Activated B cell treated with CpG ODN at 0.5 μM for 24 hours (primary cell): Measurements from ENCODE around the gene PFKFB3. TPM values are rescaled to one million over a fixed set of nuclear protein-coding genes. Genes with fewer than 3 reads are reported as not detected.

Experiments
- ATAC-seq: fragments of 200-7000 bp; cut with Tn5 transposase; one replicate; pipeline ENCODE4 v1.10.0; 2021; ENCODE audit warnings: low read depth, mild to moderate bottlenecking, moderate library complexity
- CTCF ChIA-PET: fragments of 350-600 bp; sonication (Branson Sonifier 250); formaldehyde crosslinking; loops from one replicate; lab custom pipeline; 2021; ENCODE audit warnings: antibody characterized with exemption; lab: Charles Lee
- POLR2A ChIA-PET: fragments of 350-600 bp; sonication (Branson Sonifier 250); formaldehyde crosslinking; loops from one replicate; lab custom pipeline; 2021; ENCODE audit warnings: antibody characterized with exemption; lab: Charles Lee
- DNase-seq: peaks from one replicate; pipeline ENCODE4 v3.0.0; 2022
- H3K27ac Mint-ChIP-seq: one replicate; pipeline ENCODE4 v1.8.0; 2020; ENCODE audit warnings: mixed read lengths
- H3K27me3 Mint-ChIP-seq: one replicate; pipeline ENCODE4 v1.8.0; 2021; ENCODE audit warnings: mixed read lengths
- H3K36me3 Mint-ChIP-seq: one replicate; pipeline ENCODE4 v1.8.0; 2021; ENCODE audit warnings: low read depth, mixed read lengths
- H3K4me1 Mint-ChIP-seq: one replicate; pipeline ENCODE4 v1.8.0; 2021; ENCODE audit warnings: mixed read lengths
- H3K4me3 Mint-ChIP-seq: one replicate; pipeline ENCODE4 v1.8.0; 2020; ENCODE audit warnings: mild to moderate bottlenecking, mixed read lengths
- H3K9me3 Mint-ChIP-seq: one replicate; pipeline ENCODE4 v1.8.0; 2020; ENCODE audit warnings: mixed read lengths
- intact Hi-C: fragments of 100-400 bp; cut with micrococcal nuclease; formaldehyde crosslinking; loops from one replicate; pipeline ENCODE4 v1.15.1; 2024
- total RNA-seq: library from RNA; stranded (reverse); gene quantifications from 2 replicates; pipeline ENCODE4 v1.2.3, GENCODE V29; 2022
- TF ChIP-seq, protein P1 (sequence below): fragments of 200-600 bp; IDR thresholded peaks from one replicate; pipeline ENCODE4 v1.8.0; 2022; ENCODE audit warnings: antibody characterized with exemption, mild to moderate bottlenecking

The PFKFB3 gene
- total RNA-seq, 1 donor from 2014 or later, result 105 TPM

DNA sequence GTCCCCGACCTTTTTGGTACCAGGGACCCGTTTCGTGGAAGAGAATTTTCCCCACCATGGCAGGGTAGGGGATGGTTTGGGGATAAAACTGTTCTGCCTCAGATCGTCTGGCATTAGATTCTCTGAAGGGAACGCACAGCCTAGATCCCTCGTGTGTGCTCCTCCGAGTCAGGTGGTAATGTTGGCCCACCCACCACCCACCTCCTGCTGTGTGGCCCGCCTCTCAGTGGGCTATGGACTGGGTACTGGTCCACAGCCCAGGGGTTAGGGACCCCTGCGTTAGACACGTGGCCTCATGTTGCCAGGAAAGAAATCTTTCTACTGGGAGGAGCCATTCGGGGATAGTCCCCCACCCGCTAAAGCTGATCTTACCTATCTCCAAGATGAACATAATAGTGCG is 27.0 kb downstream of the PFKFB3 start:
- no peak overlapping the region for H3K4me3 Mint-ChIP-seq
- no peaks in the 10 kb centered on the region for H3K4me1 Mint-ChIP-seq
- POLR2A ChIA-PET, result interaction anchor here (0.6 kb wide), 1 partner anchor 170 kb away, joined by 3 read pairs; no protein-coding TSS in a partner anchor
- TF ChIP-seq, protein P1, sequence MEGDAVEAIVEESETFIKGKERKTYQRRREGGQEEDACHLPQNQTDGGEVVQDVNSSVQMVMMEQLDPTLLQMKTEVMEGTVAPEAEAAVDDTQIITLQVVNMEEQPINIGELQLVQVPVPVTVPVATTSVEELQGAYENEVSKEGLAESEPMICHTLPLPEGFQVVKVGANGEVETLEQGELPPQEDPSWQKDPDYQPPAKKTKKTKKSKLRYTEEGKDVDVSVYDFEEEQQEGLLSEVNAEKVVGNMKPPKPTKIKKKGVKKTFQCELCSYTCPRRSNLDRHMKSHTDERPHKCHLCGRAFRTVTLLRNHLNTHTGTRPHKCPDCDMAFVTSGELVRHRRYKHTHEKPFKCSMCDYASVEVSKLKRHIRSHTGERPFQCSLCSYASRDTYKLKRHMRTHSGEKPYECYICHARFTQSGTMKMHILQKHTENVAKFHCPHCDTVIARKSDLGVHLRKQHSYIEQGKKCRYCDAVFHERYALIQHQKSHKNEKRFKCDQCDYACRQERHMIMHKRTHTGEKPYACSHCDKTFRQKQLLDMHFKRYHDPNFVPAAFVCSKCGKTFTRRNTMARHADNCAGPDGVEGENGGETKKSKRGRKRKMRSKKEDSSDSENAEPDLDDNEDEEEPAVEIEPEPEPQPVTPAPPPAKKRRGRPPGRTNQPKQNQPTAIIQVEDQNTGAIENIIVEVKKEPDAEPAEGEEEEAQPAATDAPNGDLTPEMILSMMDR, result no peak
- H3K9me3 Mint-ChIP-seq, result no peaks in the 10 kb centered on the region
- CTCF ChIA-PET, result no interaction called here
- H3K27ac Mint-ChIP-seq, result no peak overlapping the region
- H3K36me3 Mint-ChIP-seq, result peaks cover 89% of the 10 kb centered on the region
- no peaks in the 10 kb centered on the region for H3K27me3 Mint-ChIP-seq
- intact Hi-C loops, result no loop called here
- DNase-seq, result no peak
- no peak for ATAC-seq

DNA sequence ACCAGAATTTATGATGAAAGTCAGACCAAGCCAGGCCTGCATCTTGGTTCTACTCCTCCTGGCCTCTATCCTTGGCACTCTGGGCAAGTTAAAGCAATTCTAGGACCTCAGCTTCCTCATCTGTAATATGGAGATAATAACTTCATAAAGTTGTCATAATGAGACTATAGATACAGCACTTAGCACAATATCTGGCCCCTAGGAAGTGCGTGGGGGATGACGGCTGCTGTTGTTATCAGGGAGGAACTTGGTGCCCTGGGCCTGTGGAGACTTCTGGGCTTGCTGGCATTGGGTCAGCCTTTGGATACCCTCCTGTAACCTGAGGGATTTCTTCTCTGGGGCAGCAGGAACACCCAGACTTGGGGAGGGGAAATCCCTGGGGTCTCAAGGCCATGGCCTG is 27.6 kb downstream of the PFKFB3 start:
- no peaks in the 10 kb centered on the region for H3K9me3 Mint-ChIP-seq
- H3K36me3 Mint-ChIP-seq, result peaks cover 86% of the 10 kb centered on the region
- TF ChIP-seq, protein P1, result no peak
- no peaks in the 10 kb centered on the region for H3K4me1 Mint-ChIP-seq
- ChIA-PET CTCF (no interaction called here), POLR2A (no interaction called here)
- H3K27ac Mint-ChIP-seq, result no peak overlapping the region
- DNase-seq (no peak), ATAC-seq (no peak)
- H3K27me3 Mint-ChIP-seq, result no peaks in the 10 kb centered on the region
- H3K4me3 Mint-ChIP-seq, result no peak overlapping the region
- intact Hi-C loops, result no loop called here

- Mint-ChIP-seq H3K4me3 (no peak overlapping the region), H3K27me3 (no peaks in the 10 kb centered on the region), H3K9me3 (no peaks in the 10 kb centered on the region), H3K36me3 (peaks cover 83% of the 10 kb centered on the region), H3K27ac (no peak overlapping the region), H3K4me1 (no peaks in the 10 kb centered on the region)
- TF ChIP-seq, protein P1, result no peak
- DNase-seq (no peak), ATAC-seq (no peak)
- intact Hi-C loops, result no loop called here
- ChIA-PET POLR2A (interaction anchor here (0.5 kb wide), 1 partner anchor 68 kb away, joined by 4 read pairs; no protein-coding TSS in a partner anchor), CTCF (no interaction called here)
Measured at GRCh38 chr10:6231146-6231545, 28.4 kb downstream of the PFKFB3 start.

DNA sequence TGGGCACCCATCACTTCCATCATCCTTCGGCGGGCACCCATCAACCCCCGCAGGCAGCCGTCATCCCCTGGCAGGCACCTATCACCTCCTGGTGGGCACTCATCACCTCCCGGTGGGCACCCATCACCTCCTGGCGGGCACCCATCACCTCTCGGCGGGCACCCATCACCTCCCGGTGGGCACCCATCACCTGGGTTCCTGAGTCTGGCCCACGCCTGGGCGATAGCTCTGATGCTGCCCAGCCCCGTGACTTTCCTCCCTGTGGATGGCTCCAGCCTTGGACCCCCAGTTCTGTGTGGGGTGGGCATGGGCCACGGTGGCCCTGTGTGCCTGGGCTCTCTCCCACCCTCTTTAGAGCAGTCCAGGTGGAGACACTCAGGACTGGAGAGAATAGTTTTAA is 29.0 kb downstream of the PFKFB3 start:
- H3K36me3 Mint-ChIP-seq, result peaks cover 83% of the 10 kb centered on the region
- ChIA-PET CTCF (no interaction called here), POLR2A (no interaction called here)
- H3K27ac Mint-ChIP-seq, result no peak overlapping the region
- TF ChIP-seq, protein P1, result no peak
- no peaks in the 10 kb centered on the region for H3K4me1 Mint-ChIP-seq
- no peaks in the 10 kb centered on the region for H3K27me3 Mint-ChIP-seq
- ATAC-seq (no peak), DNase-seq (no peak)
- no peaks in the 10 kb centered on the region for H3K9me3 Mint-ChIP-seq
- H3K4me3 Mint-ChIP-seq, result no peak overlapping the region
- intact Hi-C loops, result no loop called here

DNA sequence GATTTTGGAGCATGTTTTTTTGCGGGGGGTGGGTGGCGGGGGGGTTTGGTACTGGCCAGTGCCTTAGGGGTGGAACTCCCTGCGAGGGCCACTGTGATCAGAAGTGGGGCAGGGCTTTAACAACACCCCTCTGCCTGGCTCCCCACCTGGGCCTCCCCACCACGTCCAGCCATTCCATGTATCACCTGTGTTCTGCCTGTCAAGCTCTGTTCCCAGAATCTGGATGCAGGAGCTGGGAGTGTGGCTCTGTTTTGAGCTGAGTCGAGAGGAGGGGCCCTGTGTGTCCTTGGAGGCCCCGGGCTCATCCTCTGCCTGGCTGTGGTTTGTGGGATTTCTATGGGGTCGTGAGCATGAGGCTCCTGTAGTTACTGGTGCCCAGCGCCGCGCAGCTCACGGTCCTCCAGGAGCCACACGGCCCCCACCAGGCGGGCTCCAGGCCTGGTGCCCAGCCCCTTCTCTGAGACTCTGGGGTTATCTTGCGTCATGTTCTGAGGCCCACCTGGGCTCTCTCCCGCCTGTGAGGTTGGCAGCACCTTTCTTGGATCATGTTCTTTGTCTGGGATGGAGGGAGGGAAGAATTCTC is 29.6 kb downstream of the PFKFB3 start:
- Mint-ChIP-seq H3K36me3 (peaks cover 83% of the 10 kb centered on the region), H3K27me3 (no peaks in the 10 kb centered on the region), H3K4me1 (no peaks in the 10 kb centered on the region), H3K27ac (no peak overlapping the region), H3K9me3 (no peaks in the 10 kb centered on the region), H3K4me3 (no peak overlapping the region)
- ATAC-seq, result no peak
- DNase-seq, result no peak
- TF ChIP-seq, protein P1, result no peak
- CTCF ChIA-PET, result no interaction called here
- POLR2A ChIA-PET, result no interaction called here
- intact Hi-C loops, result no loop called here
